ENCODE measurements around the gene ERFL. TPM values are rescaled to one million over a fixed set of nuclear protein-coding genes. Genes with fewer than 3 reads are reported as not detected.

The ERFL gene
- total RNA-seq, result not detected in 2 replicates

DNA sequence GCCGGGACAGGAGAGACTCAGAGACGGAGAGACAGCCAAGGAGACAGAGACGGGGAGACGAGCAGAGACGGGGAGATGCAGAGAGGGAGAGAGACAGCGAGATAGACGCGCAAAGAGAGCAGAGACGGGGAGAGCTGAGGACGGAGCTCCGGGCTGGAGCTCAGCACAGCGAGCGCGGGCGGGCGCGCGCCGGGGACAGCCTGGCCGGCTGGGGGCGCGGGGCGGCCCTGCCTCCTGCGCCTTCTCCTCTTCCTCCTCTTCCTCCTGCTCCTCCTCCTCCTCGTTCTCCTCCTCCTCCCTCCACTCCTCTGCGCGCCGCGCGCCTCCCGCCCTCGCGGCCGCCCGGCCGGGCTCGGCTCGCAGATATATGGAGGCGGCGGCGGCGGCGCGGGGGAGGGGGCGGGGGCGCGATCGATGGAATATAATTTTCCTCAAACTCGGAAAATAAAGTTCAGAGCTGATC, at the start of gene ERFL:
Gene ERFL, minus strand, starts transcription at position 229 of the 463 bp plus-strand sequence. CDS start 15,530 bp downstream, outside the sequence.
- peak in 1 of 2 donors; percentile 21 for DNase-seq (ENCODE audit: low read depth in 2 of 2)

DNA sequence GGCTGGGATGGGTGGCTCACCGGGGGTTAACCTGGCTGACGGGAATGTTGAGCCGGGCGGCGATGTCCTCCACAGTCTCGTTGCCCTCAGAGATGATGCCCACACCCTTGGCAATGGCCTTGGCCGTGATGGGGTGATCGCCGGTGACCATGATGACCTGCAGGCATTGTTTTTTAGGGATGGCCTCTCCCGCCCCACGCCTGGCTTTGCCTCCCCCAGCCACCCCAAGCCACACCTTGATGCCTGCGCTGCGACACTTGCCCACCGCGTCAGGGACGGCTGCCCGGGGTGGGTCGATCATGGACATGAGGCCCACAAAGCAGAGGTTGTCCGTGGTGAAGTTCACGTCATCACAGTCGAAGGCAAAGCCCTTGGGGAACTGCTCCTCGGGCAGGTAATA, 49.7 kb upstream of the ERFL start:
- DNase-seq (ENCODE audit: low read depth in 2 of 2), result no peak

DNA sequence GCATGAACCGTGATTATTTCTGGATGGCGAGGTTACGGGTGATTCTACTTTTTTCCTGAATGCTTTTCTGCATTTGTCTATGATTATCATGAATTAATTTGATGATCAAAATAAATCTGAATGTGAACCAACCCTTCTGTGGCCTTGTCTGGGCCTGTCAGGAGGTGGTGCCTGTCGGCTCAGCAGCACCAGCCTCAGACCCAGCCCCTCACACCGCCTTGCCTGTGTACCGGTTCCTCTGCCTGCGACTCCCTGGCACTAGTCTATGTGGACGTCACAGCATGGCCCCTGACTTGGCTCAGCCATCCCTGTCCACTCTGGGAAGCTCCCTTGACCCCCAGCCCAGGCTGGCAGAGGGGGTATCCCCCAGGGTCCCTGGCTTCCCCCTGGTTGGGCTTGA, 46.4 kb upstream of the ERFL start:
- DNase-seq (ENCODE audit: low read depth in 2 of 2), result no peak

DNA sequence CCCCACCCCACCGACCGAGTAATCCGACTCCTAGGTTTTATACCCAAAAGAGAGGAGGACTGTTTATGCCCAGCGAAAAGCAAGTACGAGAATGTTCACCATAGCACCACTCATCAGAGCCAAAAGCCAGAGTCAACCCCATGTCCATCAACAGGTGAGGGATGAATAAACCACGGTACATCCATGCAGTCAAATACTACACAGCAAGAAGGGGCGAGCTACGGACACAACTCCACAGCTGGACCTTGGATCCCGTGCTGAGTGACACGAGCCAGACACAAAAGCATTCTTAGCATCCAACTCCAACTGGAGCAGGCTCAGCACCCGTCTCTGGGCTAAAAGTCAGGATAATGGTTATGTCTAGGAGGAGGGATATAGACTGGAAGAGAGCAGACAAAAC, 43.1 kb upstream of the ERFL start:
- no peak for DNase-seq (ENCODE audit: low read depth in 2 of 2)

DNA sequence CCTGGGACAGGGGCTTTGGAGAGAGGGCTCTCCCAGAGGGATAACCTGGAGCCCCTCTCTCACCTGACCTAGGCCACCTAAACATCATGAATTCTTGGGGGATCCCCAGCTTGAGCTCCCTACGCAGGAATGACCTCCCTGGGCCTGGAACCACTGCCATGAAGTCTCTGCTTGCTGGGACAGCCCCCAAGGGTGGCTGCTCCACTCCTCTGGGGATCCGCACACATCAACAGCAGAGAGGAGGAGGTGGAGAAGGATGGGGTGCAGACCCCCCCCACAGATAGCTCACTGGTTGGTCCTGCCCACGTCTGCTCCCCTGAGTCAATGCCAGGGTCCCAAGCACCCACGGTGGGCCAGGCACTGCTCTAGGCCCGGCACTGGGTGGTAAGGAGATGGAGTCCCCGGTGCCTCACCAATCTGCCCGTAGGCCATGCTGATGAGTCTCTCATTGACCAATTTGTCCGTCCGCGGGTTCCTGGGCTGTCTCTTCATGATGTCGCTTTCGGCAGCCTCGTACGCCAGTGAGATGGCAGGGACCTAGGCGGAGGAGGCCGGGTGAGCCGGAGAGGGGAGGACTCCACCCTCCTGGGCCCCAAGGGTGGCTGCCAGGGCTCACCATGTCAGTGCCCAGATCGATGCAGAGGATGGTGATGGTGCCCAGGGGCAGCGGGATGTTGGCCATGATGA, 41.7 kb upstream of the ERFL start:
- no peak for DNase-seq (ENCODE audit: low read depth in 2 of 2)

DNA sequence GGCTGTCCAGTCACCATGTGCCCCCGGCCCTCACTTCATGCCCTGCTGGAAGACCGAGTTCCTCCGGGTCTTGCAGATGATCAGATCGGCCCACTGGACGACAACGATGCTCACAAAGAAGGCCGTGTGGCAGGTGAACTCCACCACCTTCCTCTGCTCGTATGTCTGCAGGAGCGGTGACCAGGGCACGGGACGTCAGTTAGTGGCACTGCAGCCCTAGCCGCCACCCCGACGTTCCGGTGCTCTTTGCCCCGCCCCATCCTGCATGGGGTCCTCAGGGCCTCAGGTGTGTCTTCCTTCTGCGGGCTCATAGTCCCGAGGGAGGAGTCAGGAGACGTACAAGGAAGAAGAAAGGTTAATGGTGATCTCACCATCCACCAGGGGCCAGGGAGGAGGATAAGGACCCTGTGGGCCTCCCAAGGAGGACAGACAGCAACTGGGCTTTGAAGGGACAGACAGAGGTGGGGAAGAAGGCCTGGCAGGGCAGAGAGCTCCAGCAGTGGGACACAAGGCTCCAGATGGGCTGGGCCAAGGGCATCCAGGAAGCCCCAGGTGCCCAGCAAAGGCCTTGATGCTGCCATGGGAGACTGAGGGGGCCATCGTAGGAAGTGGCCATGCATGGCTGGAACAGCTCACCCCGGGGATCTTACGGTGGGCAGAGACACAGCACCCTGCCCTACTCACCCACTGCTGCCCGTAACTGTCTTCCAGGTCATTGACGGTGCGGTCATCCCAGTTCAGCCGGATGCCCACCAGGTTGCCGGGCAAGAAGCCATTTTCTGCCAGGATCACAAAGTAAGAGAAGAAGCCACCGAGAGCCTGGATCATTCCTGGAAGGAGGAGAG, 40.7 kb upstream of the ERFL start:
- no peak for DNase-seq (ENCODE audit: low read depth in 2 of 2)

DNA sequence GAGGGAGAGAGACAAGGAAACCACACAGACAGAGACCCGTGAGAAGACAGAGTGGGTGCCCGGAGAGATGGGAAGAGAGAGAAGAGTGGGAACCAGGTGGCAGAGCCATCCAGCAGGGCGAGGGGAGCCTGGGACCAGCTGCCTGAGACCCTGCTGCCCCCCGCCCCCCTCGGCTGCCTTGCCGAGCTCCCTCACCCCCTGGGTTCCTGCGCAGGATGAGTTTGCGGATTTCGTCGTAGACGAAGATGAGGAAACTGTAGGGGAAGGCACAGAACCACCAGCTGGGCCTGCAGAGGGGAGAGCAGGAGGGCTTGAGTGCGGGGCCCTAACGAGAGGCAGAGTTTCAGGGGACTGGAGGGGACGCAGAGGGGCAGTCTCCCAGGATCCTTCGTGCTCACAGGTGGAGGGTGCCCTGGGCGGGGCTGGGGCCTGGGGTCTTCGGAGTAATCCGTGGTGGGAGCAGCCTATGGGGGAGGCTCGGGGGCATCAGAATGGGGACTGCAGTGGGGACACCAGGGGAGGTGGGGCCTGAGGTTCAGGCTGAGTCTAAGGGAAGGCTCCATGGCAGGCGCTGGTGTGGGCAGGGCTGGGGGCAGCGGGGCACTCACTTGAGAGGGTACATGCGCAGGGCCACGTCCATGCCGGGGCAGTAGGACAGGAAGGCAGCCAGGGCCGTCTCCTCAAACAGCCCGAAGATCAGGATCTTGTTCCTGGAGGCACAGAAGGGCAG, 39.0 kb upstream of the ERFL start:
- no peak for DNase-seq (ENCODE audit: low read depth in 2 of 2)

DNA sequence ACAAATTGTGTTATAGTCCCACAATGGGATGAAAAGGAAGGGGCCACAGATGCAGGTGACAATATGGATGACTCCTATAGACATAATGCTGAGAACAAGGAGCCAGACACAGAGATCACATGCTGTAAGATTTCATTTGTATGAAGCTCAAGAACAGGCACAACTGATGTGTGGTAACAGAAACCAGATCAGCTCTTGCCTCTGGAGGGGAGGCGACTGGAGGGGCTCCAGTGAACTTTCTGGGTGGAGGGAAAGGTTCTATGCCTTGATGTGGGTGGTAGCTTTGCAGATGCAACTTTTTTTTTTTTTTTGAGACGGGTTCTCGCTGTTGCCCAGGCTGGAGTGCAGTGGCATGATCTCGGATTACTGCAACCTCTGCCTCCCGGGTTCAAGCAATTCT, 36.9 kb upstream of the ERFL start:
- DNase-seq (ENCODE audit: low read depth in 2 of 2), result no peak

DNA sequence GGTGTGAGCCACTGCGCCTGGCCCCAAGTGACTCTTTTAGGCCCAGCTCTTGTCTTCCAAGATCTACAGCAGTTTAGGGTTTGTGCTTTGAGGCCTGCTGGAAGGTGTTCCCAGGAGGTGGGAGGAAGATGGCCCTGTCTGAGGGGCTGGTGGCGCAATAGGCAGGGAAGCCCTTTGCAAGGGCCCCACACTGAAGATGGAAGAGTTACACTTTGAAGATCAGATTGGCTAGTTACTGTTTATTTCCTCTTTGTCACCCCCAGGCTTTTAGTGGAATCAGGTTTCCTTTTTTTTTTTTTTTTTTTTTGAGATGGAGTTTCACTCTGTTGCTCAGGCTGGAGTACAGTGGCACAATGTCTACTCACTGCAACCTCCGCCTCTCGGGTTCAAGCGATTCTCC, 32.7 kb upstream of the ERFL start:
- no peak for DNase-seq (ENCODE audit: low read depth in 2 of 2)

DNA sequence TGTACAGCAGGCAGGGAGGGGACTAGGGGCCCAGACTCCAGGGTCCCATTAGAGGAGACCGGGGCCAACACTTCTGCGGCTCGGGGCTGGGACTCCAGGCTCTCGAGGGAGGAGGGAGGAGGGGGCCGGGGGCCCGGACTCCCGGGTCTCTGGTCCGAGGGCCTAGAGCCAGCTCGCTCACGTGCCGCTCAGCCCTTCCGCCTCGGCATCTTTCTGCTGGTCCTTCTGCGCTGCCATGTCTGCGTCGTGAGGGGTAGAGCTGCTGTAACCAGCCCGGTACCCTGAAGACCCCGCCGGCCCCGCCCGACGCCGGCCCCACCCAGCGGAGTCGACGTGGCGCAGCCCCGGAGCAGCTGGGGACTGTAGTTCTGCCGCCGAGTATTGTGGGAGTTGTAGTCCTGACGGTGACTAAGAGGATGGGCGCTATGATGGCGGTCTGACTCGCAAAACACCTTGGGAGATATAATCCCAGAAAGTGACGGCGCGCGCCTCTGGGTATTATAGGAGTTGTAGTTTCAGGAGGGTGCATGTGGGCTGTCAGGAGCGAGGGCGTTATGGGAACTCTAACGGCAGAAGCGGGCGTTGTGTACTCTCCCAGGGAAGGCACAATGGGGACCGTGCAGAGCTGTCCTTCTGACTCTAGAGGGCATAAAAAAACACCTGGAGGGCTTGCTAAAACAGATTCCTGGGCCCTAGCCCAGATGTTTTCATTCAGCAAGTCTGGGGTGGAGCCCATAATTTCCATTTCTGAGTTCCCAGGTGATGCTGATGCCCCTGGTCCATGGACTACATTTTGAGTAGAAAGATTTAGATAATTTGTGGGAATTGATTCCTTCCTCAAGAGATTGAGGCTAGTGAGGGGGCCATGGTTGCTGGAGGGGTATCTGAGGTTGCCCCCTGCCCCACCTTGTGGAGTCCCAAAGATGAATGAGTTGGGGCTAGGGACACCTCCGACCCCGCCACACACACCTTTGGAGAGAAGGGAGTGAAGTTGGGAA, 31.1 kb upstream of the ERFL start, which contains the start of gene RABAC1:
Gene RABAC1, minus strand, starts transcription at position 266 of the 998 bp plus-strand sequence. Its CDS starts 29 bp downstream, at position 237.
- peak; percentile 73 to 94 for DNase-seq (ENCODE audit: low read depth in 2 of 2)

DNA sequence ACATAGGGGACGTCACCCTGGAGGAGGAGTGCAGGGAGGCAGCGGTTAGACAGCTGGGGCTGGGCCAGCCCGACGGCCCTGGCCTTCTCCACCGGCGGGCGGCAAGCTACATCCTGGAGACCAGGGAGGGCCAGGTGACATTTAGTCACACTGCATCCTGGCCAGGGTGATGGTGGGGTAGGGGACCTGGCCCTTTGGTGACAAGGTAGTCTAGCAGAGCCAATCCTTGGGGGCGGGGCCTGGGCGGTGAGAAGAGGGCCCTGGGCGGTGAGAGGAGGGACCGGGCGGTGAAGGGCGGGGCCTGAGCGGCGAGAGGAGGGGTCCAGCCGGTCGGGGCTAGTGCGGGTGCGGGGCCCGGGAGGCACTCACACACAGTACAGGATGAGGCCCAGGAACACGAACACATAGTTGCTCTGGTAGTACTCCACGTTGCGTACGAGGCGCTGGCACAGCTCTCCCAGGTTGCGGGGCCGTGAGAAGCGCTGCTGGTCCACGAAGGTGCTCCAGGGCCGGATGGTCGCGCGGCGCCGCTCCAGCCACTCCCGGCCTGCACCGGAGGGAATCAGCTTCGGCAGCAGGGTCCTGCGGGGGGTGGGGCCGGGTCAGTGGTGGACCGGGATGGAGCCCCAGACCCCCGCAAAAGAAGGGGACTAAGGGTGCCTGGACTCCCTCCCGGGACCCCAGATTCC, 30.3 kb upstream of the ERFL start:
- DNase-seq (ENCODE audit: low read depth in 2 of 2), result peak; percentile 29 to 86

DNA sequence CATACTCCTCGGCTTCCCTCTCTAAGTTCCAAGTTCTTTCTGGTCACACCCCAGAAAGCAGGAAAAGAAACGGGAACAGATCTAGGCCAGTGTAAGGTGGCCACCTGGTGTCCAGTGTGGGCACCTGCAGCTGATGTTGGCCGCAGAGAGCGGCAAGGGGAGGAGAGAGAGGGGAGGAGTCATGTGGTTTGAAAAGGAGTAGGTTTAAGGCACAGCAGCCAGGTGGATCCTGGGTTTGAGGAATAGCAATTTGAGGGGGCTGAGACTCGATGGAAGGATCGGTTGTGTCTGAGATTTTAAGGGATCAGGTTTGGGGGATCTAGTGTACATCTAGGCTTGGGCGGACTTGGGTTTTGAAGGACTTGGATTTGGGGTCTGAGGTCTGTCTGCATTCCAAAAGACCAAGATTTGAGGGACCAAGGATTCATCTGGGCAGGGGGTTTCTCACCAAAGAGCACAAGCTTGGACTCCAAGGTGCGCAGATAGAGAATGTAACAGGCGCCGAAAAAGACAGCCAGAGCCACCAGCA, 29.7 kb upstream of the ERFL start:
- DNase-seq (ENCODE audit: low read depth in 2 of 2), result peak; percentile 52 to 86

DNA sequence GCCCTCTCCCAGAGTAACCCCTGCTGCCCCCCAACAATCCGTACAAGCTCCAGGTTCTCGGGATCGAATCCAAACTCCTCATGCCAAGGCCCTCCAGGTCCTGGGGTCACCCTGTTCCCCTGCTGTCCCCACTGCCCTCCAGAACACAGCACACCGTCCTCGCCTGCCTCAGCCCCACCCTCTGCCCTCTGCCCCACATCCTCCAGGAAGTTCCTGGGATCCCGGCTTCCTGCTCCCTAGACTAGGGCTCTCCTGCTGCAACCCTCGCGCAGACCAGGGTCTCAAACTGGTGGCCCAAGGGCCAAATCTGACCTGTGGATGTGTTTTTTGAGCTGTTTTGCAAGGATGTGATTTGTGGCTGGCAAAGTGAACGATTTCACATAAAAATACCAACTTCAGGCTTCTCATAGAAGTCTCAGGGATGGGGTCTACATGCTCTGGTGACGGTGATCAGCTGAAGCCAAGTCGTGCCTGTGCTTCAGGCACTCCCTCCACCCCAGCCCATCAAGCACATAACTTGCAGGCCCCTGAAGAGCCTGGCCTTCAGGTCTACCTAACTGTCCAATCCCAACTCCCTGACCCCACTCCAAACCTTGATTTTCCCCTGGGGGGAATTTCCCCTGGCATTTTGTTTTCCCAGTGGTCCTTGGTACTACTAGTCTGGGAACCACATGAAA, 29.1 kb upstream of the ERFL start:
- no peak for DNase-seq (ENCODE audit: low read depth in 2 of 2)

DNA sequence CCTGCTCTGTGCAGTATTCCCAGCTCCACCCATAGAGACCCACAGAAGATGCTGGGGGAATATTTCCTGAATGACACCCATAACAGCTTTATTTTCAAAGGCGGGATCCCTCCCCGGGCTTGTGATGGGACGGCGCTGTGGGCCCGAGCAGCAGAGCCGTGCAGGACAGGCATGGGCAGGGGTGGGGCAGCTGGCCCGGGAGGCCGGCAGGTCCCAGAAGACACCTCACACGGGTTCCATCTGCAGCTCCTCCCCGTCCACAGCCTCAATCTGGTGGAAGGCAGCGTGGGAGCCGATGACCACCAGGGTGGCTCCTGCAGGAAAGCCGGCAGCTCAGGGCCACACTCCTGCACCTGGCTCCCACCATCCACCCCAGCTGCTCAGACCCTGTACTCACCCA, 28.4 kb upstream of the ERFL start:
- no peak for DNase-seq (ENCODE audit: low read depth in 2 of 2)

DNA sequence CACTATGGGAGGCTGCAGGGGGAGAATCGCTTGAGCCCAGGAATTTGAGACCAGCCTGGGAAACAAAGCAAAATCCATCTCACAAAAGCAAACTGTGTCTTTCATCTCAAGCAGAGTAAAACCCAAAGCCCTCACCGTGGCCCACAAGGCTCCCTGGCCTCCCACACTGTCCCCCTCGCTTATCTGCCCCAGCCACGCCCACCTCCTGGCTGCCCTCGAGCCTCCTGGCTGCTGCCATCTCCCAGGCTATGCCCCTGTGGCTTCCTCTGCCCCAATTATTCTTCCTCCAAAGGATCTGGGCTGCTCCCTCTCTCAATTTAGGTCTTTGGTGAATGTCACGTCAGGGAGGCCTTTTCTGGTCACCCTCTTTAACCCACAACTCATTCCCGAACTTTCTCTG, 27.3 kb upstream of the ERFL start:
- DNase-seq (ENCODE audit: low read depth in 2 of 2), result no peak

DNA sequence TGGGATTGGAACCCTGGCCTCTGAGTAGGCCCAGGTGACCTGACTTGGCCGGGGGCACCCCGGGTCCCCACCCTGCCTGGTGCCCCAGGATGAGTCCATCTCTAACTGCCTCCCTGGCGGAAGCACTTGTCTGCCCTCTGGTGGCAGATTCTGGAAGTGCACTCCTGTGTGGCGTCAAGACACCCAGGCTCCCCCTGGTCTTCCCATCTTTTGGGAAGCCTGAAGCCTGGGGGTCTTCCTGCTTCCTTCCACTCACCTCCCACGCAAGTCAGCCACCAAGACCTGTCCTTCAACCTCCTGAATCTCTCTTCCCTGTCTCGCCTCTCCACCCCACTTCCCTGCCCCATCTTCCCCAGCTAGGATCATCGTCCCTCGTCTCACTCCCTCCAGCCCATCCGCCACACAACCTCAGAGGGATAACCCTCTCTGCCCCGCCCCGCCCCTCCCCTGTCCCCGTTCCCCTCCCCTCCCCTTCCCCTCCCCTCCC, 23.5 kb upstream of the ERFL start:
- peak; percentile 40 to 57 for DNase-seq (ENCODE audit: low read depth in 2 of 2)

DNA sequence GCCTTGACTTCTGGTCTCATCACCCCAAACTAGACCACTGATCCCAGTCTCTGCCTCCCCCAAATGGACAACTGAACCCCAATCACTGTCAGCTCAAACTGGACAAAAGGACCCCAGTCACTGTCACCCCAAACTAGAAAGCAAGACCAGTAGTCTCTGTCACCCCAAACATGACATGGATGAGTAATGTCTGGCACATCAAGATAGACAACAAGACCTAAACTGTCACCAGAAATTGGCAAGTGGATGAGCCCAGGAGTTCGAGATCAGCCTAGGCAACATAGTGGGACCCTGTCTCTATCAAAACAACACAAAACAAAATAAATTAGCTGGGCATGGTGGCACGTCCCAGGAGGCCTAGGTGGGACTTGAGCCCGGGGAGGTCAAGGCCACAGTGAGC, 18.8 kb upstream of the ERFL start:
- DNase-seq (ENCODE audit: low read depth in 2 of 2), result no peak

DNA sequence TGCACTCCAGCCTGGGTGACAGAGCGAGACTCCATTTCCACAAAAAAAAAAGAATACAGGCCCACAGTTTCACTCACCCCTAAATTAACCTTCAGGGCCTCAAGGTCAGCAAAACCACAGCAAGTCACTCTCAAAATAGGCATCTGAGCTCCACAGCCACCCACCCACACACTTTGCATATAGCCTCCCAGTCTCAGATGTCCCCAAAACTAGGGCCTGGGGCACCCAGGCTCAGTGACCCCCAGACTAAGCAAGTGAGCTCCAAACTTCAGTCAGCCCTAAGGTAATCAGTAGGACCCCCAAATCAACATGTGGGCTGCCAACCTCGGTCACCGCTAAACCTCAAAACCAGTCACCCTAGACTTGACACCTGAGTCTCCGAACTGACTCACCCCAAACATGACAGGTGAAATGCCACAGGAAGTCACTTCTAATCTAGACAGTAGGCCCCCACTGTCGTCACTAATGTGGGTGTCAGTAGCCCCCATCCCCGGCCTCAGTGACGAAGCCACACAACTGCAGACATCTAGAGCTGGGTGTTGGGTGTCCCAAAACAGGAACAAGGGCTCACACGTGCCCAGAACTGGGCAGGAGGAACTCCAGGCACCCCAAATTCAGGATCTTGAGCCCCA, 17.0 kb upstream of the ERFL start:
- DNase-seq (ENCODE audit: low read depth in 2 of 2), result no peak

DNA sequence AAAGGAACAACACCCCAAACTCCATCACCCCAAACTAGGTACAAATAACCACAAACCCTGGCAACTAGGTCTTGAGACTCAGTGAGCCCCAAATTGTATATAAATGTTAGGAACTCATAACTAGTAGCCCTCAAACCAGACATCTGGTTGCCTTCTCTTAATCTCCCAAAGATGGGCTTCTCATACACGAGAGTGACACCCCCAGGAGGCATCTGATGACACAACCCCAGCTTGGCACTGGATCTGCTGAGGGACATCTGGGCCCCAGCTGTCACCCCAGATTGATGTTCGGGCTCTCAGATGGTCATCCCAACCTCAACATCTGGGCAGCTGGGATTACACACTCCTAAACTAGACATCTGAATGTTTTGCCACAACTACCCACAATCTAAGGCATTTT, 16.1 kb upstream of the ERFL start:
- DNase-seq (ENCODE audit: low read depth in 2 of 2), result no peak
